A673 (cell line): ENCODE data around the gene KCNQ1. TPM values are rescaled to one million over a fixed set of nuclear protein-coding genes. Genes with fewer than 3 reads are reported as not detected.

Experiments
- BruUV-seq: library from RNA; stranded (reverse); fragments of 400-500 nt; replicated peaks from 2 replicates; lab custom pipeline; 2021; lab: Mats Ljungman, UMichigan
- CTCF ChIA-PET: fragments of 300-600 bp; sonication (Branson Sonifier 250); formaldehyde crosslinking; loops from one replicate; lab custom pipeline; 2022; ENCODE audit warnings: antibody characterized with exemption; lab: Charles Lee
- POLR2A ChIA-PET: fragments of 300-600 bp; sonication (Branson Sonifier 250); formaldehyde crosslinking; loops from one replicate; lab custom pipeline; 2022; ENCODE audit warnings: antibody characterized with exemption; ENCODE audit not compliant: low non-redundant PET; lab: Charles Lee
- DNase-seq: peaks from one replicate; pipeline ENCODE4 v3.0.0-alpha.2; 2015; ENCODE audit warnings: low spot score
- H3K27ac ChIP-seq: fragments of 200-600 bp; sonication (generic); 2 replicates; pipeline ENCODE4 v1.5.1; 2016; ENCODE audit warnings: mixed run types, low read depth, mild to moderate bottlenecking, mixed read lengths, antibody characterized with exemption, low read length; ENCODE audit not compliant: poor library complexity, severe bottlenecking
- H3K27me3 ChIP-seq: fragments of 200-600 bp; sonication (generic); replicated peaks from 2 replicates; pipeline ENCODE4 v1.6.1; 2017; ENCODE audit warnings: mixed run types, low read depth, mild to moderate bottlenecking, mixed read lengths, antibody characterized with exemption, low read length; ENCODE audit not compliant: insufficient read depth, poor library complexity
- H3K36me3 ChIP-seq: fragments of 200-600 bp; sonication (generic); 2 replicates; pipeline ENCODE4 v1.6.1; 2016; ENCODE audit warnings: mixed run types, mild to moderate bottlenecking, mixed read lengths, antibody characterized with exemption, low read length; ENCODE audit not compliant: insufficient read depth, poor library complexity, severe bottlenecking
- H3K4me1 ChIP-seq: fragments of 200-600 bp; sonication (generic); 2 replicates; pipeline ENCODE4 v1.6.1; 2017; ENCODE audit warnings: mixed run types, mild to moderate bottlenecking, mixed read lengths, antibody characterized with exemption, low read length; ENCODE audit not compliant: insufficient read depth, poor library complexity, severe bottlenecking
- H3K4me3 ChIP-seq: fragments of 200-600 bp; sonication (generic); 2 replicates; pipeline ENCODE4 v1.5.1; 2016; ENCODE audit warnings: low read depth, mixed run types, mild to moderate bottlenecking, mixed read lengths, low read length; ENCODE audit not compliant: poor library complexity, severe bottlenecking
- H3K9me3 ChIP-seq: fragments of 200-600 bp; sonication (generic); 2 replicates; pipeline ENCODE4 v1.6.1; 2016; ENCODE audit warnings: mixed run types, low read depth, mild to moderate bottlenecking, mixed read lengths, antibody characterized with exemption, low read length; ENCODE audit not compliant: poor library complexity, severe bottlenecking
- CTCF ChIP-seq: fragments of 300-800, 200-600 bp; sonication (generic); conservative IDR thresholded peaks from 2 replicates; pipeline ENCODE4 v1.5.1; 2017; ENCODE audit warnings: low read depth, mild to moderate bottlenecking, antibody characterized with exemption, low read length, moderate library complexity, mixed read lengths
- EZH2 ChIP-seq: fragments of 200-600 bp; sonication (generic); IDR thresholded peaks from 2 replicates; pipeline ENCODE4 v1.6.1; 2017; ENCODE audit warnings: borderline replicate concordance, low read depth, mild to moderate bottlenecking, mixed read lengths, antibody characterized with exemption, low read length; ENCODE audit not compliant: poor library complexity, severe bottlenecking
- intact Hi-C: fragments of 100-400 bp; cut with micrococcal nuclease; formaldehyde crosslinking; loops from one replicate; pipeline ENCODE4 v1.10.0; 2022; ENCODE audit not compliant: unreplicated experiment
- total RNA-seq: library from RNA; stranded (reverse); gene quantifications from 2 replicates; pipeline ENCODE4 v1.2.3, GENCODE V29; 2021

The KCNQ1 gene
- total RNA-seq, 1 experiment from 2014 or later = not detected

GRCh38 chr11:2558397-2558796, 113.6 kb downstream of the KCNQ1 start:
- Histone ChIP-seq H3K4me1 (no peaks in the 10 kb centered on the region), H3K9me3 (no peaks in the 10 kb centered on the region), H3K27ac (no peak overlapping the region), H3K27me3 (no peaks in the 10 kb centered on the region), H3K4me3 (no peak overlapping the region), H3K36me3 (no peaks in the 10 kb centered on the region)
- no TSS peak for BruUV-seq
- ChIA-PET CTCF (no interaction called here), POLR2A (no interaction called here)
- DNase-seq = no peak
- intact Hi-C loops = no loop called here
- TF ChIP-seq EZH2 = no peak

- H3K4me1 ChIP-seq = no peaks in the 10 kb centered on the region
- no peak overlapping the region for H3K4me3 ChIP-seq
- H3K27ac ChIP-seq = no peak overlapping the region
- BruUV-seq = no TSS peak
- H3K9me3 ChIP-seq = no peaks in the 10 kb centered on the region
- no peaks in the 10 kb centered on the region for H3K36me3 ChIP-seq
- intact Hi-C loops = no loop called here
- ChIA-PET CTCF (no interaction called here), POLR2A (no interaction called here)
- no peaks in the 10 kb centered on the region for H3K27me3 ChIP-seq
- DNase-seq = no peak
- TF ChIP-seq CTCF = no peak
- no peak for TF ChIP-seq EZH2
These were observed 114.2 kb downstream of the KCNQ1 start for GRCh38 chr11:2558861-2559526.

GRCh38 chr11:2559527-2560311, 114.9 kb downstream of the KCNQ1 start:
- H3K27me3 ChIP-seq = no peaks in the 10 kb centered on the region
- no peak overlapping the region for H3K4me3 ChIP-seq
- no peak overlapping the region for H3K27ac ChIP-seq
- POLR2A ChIA-PET = no interaction called here
- TF ChIP-seq EZH2 (no peak), CTCF (no peak)
- no peak for DNase-seq
- H3K4me1 ChIP-seq = no peaks in the 10 kb centered on the region
- H3K9me3 ChIP-seq = no peaks in the 10 kb centered on the region
- H3K36me3 ChIP-seq = no peaks in the 10 kb centered on the region
- intact Hi-C loops = no loop called here
- no TSS peak for BruUV-seq
- CTCF ChIA-PET = no interaction called here
